HEK293 (cell line): ENCODE measurements around the gene OR2H1.

Experiments used
- GLI4 ChIP-seq: fragments of 450-650 bp; formaldehyde crosslinking; IDR thresholded peaks from 2 replicates; pipeline ENCODE4 v1.5.1; 2016; ENCODE audit warnings: missing biosample characterization, missing genetic modification characterization
- SCRT2 ChIP-seq: fragments of 450-650 bp; formaldehyde crosslinking; IDR thresholded peaks from 2 replicates; pipeline ENCODE4 v1.5.1; 2016; ENCODE audit warnings: missing biosample characterization, missing genetic modification characterization
- YY1 ChIP-seq: fragments of 450-650 bp; formaldehyde crosslinking; IDR thresholded peaks from 2 replicates; pipeline ENCODE4 v1.5.1; 2018; ENCODE audit warnings: missing biosample characterization, missing genetic modification characterization
- ZBTB1 ChIP-seq: fragments of 450-650 bp; formaldehyde crosslinking; IDR thresholded peaks from 2 replicates; pipeline ENCODE4 v1.5.1; 2016; ENCODE audit warnings: missing biosample characterization, missing genetic modification characterization
- ZNF24 ChIP-seq: fragments of 450-650 bp; formaldehyde crosslinking; IDR thresholded peaks from 2 replicates; pipeline ENCODE4 v1.5.1; 2016; ENCODE audit warnings: missing biosample characterization, missing genetic modification characterization
- ZNF600 ChIP-seq: fragments of 450-650 bp; formaldehyde crosslinking; IDR thresholded peaks from 2 replicates; pipeline ENCODE4 v1.5.1; 2016; ENCODE audit warnings: missing biosample characterization, missing genetic modification characterization
- ZNF670 ChIP-seq: fragments of 450-650 bp; formaldehyde crosslinking; IDR thresholded peaks from 2 replicates; pipeline ENCODE4 v1.5.1; 2016; ENCODE audit warnings: missing biosample characterization, missing genetic modification characterization, low read depth
- ZSCAN30 ChIP-seq: fragments of 450-650 bp; IDR thresholded peaks from 2 replicates; pipeline ENCODE4 v1.5.1; 2018; ENCODE audit warnings: missing biosample characterization, mild to moderate bottlenecking, missing genetic modification characterization, moderate library complexity
- ZXDB ChIP-seq: fragments of 450-650 bp; formaldehyde crosslinking; IDR thresholded peaks from 2 replicates; pipeline ENCODE4 v1.5.1; 2016; ENCODE audit warnings: missing biosample characterization, missing genetic modification characterization
- TF ChIP-seq, protein P1 (sequence below): fragments of 450-650 bp; formaldehyde crosslinking; IDR thresholded peaks from 2 replicates; pipeline ENCODE4 v1.5.1; 2016; ENCODE audit warnings: missing biosample characterization, missing genetic modification characterization
- TF ChIP-seq, protein P2 (sequence below): fragments of 450-650 bp; formaldehyde crosslinking; IDR thresholded peaks from 2 replicates; pipeline ENCODE4 v1.5.1; 2016; ENCODE audit warnings: missing biosample characterization, missing genetic modification characterization
- TF ChIP-seq, protein P3 (sequence below): sonication (generic); formaldehyde crosslinking; IDR thresholded peaks from 2 replicates; pipeline ENCODE4 v1.8.1; 2022; ENCODE audit warnings: mild to moderate bottlenecking, moderate library complexity, missing genetic modification reagents
- TF ChIP-seq, protein P4 (sequence below): fragments of 450-650 bp; formaldehyde crosslinking; IDR thresholded peaks from 2 replicates; pipeline ENCODE4 v1.5.1; 2016; ENCODE audit warnings: missing biosample characterization, missing genetic modification characterization, low read depth

DNA sequence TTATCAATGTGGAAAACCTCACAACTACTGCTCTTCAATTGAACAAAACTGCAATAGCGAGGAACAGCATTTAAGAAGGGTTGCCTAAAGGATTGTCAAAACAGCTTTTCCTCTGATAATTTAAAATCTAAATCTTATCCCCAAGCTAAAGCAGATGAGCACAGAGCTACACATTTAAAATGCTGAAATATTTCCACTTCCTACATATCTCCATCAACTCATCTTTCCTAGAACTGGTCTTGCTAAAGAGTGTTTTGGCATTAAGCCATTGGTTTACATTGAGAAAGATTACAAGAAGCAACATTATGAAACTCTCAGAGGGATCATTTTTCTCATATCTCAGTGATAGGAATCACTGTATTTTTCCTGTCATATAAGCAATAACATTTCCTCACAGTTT lies 14.2 kb upstream of the OR2H1 start:
- TF ChIP-seq ZSCAN30, result no peak
- no peak for TF ChIP-seq ZBTB1 (tag by site-specific recombination)
- TF ChIP-seq, protein P1, sequence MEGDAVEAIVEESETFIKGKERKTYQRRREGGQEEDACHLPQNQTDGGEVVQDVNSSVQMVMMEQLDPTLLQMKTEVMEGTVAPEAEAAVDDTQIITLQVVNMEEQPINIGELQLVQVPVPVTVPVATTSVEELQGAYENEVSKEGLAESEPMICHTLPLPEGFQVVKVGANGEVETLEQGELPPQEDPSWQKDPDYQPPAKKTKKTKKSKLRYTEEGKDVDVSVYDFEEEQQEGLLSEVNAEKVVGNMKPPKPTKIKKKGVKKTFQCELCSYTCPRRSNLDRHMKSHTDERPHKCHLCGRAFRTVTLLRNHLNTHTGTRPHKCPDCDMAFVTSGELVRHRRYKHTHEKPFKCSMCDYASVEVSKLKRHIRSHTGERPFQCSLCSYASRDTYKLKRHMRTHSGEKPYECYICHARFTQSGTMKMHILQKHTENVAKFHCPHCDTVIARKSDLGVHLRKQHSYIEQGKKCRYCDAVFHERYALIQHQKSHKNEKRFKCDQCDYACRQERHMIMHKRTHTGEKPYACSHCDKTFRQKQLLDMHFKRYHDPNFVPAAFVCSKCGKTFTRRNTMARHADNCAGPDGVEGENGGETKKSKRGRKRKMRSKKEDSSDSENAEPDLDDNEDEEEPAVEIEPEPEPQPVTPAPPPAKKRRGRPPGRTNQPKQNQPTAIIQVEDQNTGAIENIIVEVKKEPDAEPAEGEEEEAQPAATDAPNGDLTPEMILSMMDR (tag by site-specific recombination), result no peak
- no peak for TF ChIP-seq ZNF24 (tag by site-specific recombination)
- no peak for TF ChIP-seq ZNF600 (tag by site-specific recombination)
- no peak for TF ChIP-seq GLI4 (tag by site-specific recombination)
- no peak for TF ChIP-seq ZXDB (tag by site-specific recombination)
- no peak for TF ChIP-seq ZNF670
- TF ChIP-seq, protein P2, sequence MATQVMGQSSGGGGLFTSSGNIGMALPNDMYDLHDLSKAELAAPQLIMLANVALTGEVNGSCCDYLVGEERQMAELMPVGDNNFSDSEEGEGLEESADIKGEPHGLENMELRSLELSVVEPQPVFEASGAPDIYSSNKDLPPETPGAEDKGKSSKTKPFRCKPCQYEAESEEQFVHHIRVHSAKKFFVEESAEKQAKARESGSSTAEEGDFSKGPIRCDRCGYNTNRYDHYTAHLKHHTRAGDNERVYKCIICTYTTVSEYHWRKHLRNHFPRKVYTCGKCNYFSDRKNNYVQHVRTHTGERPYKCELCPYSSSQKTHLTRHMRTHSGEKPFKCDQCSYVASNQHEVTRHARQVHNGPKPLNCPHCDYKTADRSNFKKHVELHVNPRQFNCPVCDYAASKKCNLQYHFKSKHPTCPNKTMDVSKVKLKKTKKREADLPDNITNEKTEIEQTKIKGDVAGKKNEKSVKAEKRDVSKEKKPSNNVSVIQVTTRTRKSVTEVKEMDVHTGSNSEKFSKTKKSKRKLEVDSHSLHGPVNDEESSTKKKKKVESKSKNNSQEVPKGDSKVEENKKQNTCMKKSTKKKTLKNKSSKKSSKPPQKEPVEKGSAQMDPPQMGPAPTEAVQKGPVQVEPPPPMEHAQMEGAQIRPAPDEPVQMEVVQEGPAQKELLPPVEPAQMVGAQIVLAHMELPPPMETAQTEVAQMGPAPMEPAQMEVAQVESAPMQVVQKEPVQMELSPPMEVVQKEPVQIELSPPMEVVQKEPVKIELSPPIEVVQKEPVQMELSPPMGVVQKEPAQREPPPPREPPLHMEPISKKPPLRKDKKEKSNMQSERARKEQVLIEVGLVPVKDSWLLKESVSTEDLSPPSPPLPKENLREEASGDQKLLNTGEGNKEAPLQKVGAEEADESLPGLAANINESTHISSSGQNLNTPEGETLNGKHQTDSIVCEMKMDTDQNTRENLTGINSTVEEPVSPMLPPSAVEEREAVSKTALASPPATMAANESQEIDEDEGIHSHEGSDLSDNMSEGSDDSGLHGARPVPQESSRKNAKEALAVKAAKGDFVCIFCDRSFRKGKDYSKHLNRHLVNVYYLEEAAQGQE, result no peak
- no peak for TF ChIP-seq SCRT2
- TF ChIP-seq, protein P3, sequence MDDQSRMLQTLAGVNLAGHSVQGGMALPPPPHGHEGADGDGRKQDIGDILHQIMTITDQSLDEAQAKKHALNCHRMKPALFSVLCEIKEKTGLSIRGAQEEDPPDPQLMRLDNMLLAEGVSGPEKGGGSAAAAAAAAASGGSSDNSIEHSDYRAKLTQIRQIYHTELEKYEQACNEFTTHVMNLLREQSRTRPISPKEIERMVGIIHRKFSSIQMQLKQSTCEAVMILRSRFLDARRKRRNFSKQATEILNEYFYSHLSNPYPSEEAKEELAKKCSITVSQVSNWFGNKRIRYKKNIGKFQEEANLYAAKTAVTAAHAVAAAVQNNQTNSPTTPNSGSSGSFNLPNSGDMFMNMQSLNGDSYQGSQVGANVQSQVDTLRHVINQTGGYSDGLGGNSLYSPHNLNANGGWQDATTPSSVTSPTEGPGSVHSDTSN (CRISPR knock-in tag), result no peak
- TF ChIP-seq, protein P4, sequence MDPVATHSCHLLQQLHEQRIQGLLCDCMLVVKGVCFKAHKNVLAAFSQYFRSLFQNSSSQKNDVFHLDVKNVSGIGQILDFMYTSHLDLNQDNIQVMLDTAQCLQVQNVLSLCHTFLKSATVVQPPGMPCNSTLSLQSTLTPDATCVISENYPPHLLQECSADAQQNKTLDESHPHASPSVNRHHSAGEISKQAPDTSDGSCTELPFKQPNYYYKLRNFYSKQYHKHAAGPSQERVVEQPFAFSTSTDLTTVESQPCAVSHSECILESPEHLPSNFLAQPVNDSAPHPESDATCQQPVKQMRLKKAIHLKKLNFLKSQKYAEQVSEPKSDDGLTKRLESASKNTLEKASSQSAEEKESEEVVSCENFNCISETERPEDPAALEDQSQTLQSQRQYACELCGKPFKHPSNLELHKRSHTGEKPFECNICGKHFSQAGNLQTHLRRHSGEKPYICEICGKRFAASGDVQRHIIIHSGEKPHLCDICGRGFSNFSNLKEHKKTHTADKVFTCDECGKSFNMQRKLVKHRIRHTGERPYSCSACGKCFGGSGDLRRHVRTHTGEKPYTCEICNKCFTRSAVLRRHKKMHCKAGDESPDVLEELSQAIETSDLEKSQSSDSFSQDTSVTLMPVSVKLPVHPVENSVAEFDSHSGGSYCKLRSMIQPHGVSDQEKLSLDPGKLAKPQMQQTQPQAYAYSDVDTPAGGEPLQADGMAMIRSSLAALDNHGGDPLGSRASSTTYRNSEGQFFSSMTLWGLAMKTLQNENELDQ, result no peak
- no peak for TF ChIP-seq YY1 (tag by site-specific recombination)
